GM10266 (cell line): ENCODE data around the gene DMAP1.

ENCODE experiments used
- DNase-seq: peaks from one replicate; pipeline ENCODE4 v3.0.0; 2012; ENCODE audit errors: extremely low spot score
- TF ChIP-seq, protein P1 (sequence below): IDR thresholded peaks from 2 replicates; pipeline ENCODE4 v1.5.1; 2012; ENCODE audit warnings: mild to moderate bottlenecking, low read depth; ENCODE audit not compliant: control insufficient read depth, insufficient read depth; ENCODE audit errors: missing control alignments

Gene DMAP1

DNA sequence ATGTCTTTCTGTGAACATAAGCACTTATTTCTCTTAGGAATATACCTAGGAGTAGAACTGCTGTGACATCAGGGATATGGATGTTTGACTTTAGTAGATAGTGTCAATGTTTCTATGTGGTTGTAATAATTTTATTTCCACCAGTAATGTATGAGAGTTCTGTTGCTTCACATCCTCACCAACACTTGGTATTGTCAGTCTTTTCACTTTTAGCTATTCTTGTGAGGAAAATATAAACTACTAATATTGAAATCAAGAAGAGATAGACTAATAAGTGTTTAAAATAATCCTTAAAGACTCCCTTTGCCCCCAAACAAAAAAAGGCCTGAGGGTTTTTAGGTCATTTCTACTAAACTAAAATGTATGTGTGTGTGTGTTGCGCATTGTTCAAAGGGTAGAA is 2.7 kb upstream of the DMAP1 start:
- TF ChIP-seq, protein P1, sequence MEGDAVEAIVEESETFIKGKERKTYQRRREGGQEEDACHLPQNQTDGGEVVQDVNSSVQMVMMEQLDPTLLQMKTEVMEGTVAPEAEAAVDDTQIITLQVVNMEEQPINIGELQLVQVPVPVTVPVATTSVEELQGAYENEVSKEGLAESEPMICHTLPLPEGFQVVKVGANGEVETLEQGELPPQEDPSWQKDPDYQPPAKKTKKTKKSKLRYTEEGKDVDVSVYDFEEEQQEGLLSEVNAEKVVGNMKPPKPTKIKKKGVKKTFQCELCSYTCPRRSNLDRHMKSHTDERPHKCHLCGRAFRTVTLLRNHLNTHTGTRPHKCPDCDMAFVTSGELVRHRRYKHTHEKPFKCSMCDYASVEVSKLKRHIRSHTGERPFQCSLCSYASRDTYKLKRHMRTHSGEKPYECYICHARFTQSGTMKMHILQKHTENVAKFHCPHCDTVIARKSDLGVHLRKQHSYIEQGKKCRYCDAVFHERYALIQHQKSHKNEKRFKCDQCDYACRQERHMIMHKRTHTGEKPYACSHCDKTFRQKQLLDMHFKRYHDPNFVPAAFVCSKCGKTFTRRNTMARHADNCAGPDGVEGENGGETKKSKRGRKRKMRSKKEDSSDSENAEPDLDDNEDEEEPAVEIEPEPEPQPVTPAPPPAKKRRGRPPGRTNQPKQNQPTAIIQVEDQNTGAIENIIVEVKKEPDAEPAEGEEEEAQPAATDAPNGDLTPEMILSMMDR: no peak
- DNase-seq: no peak

DNA sequence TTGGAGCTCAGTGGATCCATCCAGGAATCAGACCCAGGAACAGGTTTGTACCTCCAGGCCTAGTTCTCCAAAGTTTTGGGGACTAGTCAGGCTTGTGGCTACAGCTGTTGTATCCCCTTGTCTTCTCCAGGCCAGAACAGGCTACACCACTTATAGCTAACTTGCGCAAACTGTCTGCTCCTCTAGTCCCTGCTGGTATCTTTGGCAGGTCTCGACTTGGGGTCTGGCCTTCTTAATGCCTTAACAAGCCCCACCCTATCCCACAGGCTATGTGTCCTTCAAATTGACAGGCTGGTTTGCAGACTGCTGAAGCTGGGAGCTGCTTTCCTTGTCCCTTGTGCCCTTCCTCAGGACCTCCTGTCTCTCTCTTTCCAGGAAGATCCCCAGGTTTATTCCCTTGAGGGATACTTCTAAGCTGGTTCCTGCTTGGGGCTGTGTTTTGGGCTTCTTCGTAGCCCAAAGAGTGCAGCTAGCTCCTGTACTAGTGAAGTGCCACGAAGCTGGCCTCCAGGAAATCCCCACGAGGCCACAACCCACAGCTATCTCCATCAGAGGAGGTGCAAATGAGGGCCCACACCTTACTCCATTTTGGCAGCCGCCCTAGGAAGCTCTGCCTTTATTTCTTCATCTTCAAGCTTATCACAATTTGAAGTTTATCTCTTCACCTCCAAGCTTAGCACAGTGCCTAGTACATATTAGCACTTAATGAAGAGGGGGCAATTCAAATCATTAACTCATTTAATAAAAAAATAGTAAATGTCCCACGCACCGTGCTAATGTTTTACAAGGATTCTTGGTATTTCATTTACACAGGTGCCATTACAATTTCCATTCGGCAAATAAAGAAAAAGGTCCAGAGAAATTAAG is 683 bp upstream of the DMAP1 start:
- no peak for DNase-seq
- TF ChIP-seq, protein P1: no peak

GRCh38 chr1:44217809-44218410 is 4.6 kb downstream of the DMAP1 start:
- TF ChIP-seq, protein P1: peak; percentile 87
- DNase-seq: peak; percentile 73

- no peak for DNase-seq
- TF ChIP-seq, protein P1: no peak
These were observed 5.4 kb downstream of the DMAP1 start for GRCh38 chr1:44218503-44219300.

DNA sequence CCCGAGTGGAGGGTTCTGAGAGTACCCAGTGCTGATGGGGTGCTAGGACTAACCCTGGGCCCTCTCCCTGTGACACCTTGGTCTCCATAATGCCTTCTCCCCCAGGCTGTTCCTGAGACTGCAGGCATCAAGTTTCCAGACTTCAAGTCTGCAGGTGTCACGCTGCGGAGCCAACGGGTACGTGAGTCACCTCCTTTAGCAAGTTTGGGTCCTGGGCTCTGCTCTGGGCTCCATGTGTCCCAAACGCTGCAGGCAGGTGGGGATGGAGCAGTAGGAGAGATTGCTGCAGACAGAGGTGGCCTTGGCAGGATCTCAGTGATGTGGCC is 6.0 kb downstream of the DMAP1 start:
- no peak for DNase-seq
- TF ChIP-seq, protein P1: no peak

DNA sequence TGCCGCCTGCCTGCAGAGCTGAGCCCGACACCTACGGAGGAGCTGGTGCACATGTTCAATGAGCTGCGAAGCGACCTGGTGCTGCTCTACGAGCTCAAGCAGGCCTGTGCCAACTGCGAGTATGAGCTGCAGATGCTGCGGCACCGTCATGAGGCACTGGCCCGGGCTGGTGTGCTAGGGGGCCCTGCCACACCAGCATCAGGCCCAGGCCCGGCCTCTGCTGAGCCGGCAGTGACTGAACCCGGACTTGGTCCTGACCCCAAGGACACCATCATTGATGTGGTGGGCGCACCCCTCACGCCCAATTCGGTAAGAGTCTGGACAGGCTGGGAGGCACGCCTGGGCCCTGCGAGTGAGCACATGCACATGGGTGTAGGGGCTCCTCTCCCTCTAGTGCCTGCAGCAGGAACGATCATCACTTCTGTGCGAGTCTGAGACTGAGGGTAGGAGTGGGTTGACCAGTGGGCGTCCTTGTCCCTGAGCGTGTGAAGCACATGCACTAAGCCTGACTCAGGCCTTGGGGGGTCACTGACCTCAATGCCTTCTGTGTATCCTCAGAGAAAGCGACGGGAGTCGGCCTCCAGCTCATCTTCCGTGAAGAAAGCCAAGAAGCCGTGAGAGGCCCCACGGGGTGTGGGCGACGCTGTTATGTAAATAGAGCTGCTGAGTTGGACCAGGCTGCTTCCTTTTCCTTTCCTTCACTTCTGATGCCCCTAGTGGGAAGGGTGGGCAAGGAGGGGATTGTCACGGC is 6.9 kb downstream of the DMAP1 start:
- DNase-seq: no peak
- TF ChIP-seq, protein P1: no peak
